Aorta (tissue), 5 donors: ENCODE measurements around the gene DNAJB12. TPM values are rescaled to one million over a fixed set of nuclear protein-coding genes. Genes with fewer than 3 reads are reported as not detected.
A peak's percentile ranks its signal among the peaks of the same experiment; 100 is the strongest.

ENCODE experiments used
- ATAC-seq: fragments of 200-7000 bp; cut with Tn5 transposase; one replicate; pipeline ENCODE4 v1.9.1; 2022; ENCODE audit warnings: moderate library complexity; ENCODE audit not compliant: low FRiP score
- DNase-seq, 2 donors: peaks; one replicate each; pipeline ENCODE4 v3.0.0-alpha.2; 2020
- H3K27ac ChIP-seq, 2 donors: one replicate each; pipeline ENCODE4 v1.5.1; 2013; ENCODE audit warnings: low read length in 2 of 2, mild to moderate bottlenecking in 2 of 2, moderate library complexity in 2 of 2, control low read depth in 1 of 2, inconsistent platforms in 1 of 2, low read depth in 1 of 2
- H3K27me3 ChIP-seq, 2 donors: one replicate each; pipeline ENCODE4 v1.6.1; 2013; ENCODE audit warnings: control low read depth in 1 of 2, low read length in 1 of 2, mild to moderate bottlenecking in 1 of 2, moderate library complexity in 1 of 2; ENCODE audit not compliant: insufficient read depth in 2 of 2, control insufficient read depth in 1 of 2
- H3K36me3 ChIP-seq, 2 donors: one replicate each; pipeline ENCODE4 v1.6.1; 2013; ENCODE audit warnings: control low read depth in 1 of 2, low read length in 1 of 2, mild to moderate bottlenecking in 1 of 2; ENCODE audit not compliant: insufficient read depth in 2 of 2, control insufficient read depth in 1 of 2
- H3K4me1 ChIP-seq, 2 donors: one replicate each; pipeline ENCODE4 v1.6.1; 2013; ENCODE audit warnings: low read length in 2 of 2, control low read depth in 1 of 2, mild to moderate bottlenecking in 1 of 2, moderate library complexity in 1 of 2; ENCODE audit not compliant: insufficient read depth in 2 of 2, control insufficient read depth in 1 of 2
- H3K4me3 ChIP-seq, 2 donors: one replicate each; pipeline ENCODE4 v1.5.1; 2013; ENCODE audit warnings: low read length in 2 of 2, control low read depth in 1 of 2, mild to moderate bottlenecking in 1 of 2
- H3K9me3 ChIP-seq: one replicate; pipeline ENCODE4 v1.6.1; 2013; ENCODE audit warnings: mild to moderate bottlenecking, low read length; ENCODE audit not compliant: control insufficient read depth
- WGBS, 2 donors: extraction: QIAGEN DNeasy Blood & Tissue Kit; methylation state at CpG; one replicate each; pipeline ENCODE4 v1.1.7; 2013; 5-methylcytosine and 5-hydroxymethylcytosine counted together
- intact Hi-C, 2 donors: fragments of 100-400 bp; cut with DNase I; formaldehyde crosslinking; loops; one replicate each; pipeline versions ENCODE4 v1.14.2 to v1.15.0; 2022
- polyA plus RNA-seq, 2 donors: library from polyadenylated mRNA; stranded (reverse); fragments of 200-250 nt; gene quantifications; one replicate each; pipeline ENCODE4 v1.2.3, GENCODE V29; 2013
- total RNA-seq, 2 donors: library from RNA; stranded (reverse); fragmentation: NEBNext Ultra II Directional; extraction: Animal tissue kit (Norgen Biotek cat#: 25700); gene quantifications; one replicate each; pipeline ENCODE4 v1.2.1, GENCODE V29; 2021
- donor health status: healthy with polysubstance abuse.
- donor health status: Bipolar disorder and iron deficiency.
- donor health status: DM: no; HTN: no; CAD: no.
- donor health status: DM: no; HTN: no; CAD: no.
- donor health status: DM: yes; HTN: yes; CAD: no.

The DNAJB12 gene
- total and polyA plus RNA-seq, 4 donors = 12.0 to 34.7 (median 31.7) TPM

GRCh38 chr10:72319416-72320254 is 35.1 kb downstream of the DNAJB12 start:
- ATAC-seq (peak; percentile 91), DNase-seq (peak; percentile 97)
- Histone ChIP-seq H3K9me3 (no peaks in the 10 kb centered on the region), H3K36me3 (no peaks in the 10 kb centered on the region), H3K4me3 (peak overlapping the region in 1 of 2 donors; percentile 38), H3K27me3 (no peaks in the 10 kb centered on the region), H3K27ac (no peak overlapping the region), H3K4me1 (peaks cover 0 to 4% of the 10 kb centered on the region in 2 donors)
- 2% methylated on average over 49 to 60 of the region's 60 CpGs for WGBS, 2 donors
- intact Hi-C loops = no loop called here

DNA sequence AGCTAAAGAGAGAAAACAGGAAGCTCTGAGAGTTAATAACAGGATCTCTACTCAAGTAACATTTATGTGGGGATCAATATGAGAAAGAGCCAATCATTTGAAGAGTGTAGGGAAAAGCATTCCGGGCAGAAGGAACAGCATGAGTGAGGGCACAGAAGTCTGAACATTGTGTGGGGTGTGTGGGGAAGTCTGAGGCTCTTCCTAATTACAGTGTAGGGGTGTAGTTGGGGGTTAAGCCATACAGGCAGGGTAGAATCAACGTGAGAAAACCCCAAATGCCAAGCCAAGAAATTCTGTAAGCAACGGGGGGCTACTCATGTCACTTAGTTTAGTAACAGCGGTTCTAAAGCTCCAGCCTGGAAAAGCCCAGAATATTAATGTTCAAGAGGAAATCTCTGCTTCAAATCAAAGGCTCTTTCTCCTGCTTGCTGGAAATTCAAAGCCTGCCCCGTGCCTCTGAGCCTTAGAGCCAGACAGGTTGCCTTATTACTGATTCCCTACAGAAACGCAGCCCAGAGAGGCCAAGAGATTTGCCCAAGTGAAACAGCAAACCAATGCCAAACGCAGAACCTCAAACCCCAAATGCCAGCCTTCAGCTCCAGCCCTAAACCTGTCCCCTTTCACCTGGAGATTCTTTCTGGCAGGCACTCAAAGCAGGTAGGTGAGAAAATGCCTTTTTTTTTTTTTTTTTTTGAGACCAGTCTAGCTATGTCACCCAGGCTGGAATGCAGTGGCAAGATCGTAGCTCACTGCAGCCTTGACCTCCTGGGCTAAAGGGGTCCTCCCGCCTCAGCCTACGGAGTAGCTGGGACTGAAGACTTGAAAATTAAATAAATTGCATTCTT is 36.1 kb downstream of the DNAJB12 start:
- H3K4me1 ChIP-seq = peaks cover 0 to 4% of the 10 kb centered on the region in 2 donors
- H3K9me3 ChIP-seq = no peaks in the 10 kb centered on the region
- intact Hi-C loops = no loop called here
- 84 to 88% methylated on average over 10 of the region's 10 CpGs for WGBS, 2 donors
- H3K27me3 ChIP-seq = no peaks in the 10 kb centered on the region
- H3K4me3 ChIP-seq = no peak overlapping the region
- H3K27ac ChIP-seq = no peak overlapping the region
- ATAC-seq = no peak
- H3K36me3 ChIP-seq = no peaks in the 10 kb centered on the region
- DNase-seq = no peak

DNA sequence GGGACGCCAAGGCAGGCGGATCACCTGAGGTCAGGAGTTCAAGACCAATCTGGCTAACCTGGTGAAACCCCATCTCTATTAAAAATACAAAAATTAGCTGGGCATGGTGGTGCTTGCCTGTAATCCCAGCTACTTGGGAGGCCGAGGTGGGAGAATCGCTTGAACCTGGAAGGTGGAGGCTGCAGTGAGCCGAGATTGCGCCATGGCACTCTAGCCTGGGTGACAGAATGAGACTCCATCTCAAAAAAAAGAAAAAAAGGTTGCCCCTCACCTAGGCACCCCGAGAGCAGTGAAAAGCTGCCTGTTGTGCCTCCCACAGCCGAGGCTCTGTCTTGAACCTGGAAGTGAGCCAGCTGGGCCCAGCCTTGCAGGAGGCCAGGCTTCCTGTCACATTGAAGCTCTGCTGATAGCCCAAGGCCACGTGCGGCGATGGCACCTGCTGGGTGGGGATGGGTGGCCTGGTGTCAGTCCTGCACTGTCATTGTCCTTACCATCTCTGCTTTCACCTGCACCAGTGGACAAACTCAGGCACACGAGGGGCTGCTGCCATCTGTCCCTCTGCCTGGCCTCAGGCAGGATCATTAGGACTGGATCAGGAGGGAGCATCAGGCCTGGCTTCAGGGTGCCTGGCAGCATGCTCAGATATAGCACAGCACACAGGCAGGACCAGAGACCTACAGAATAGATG is 37.8 kb downstream of the DNAJB12 start:
- no peak overlapping the region for H3K4me3 ChIP-seq
- peaks cover 0 to 4% of the 10 kb centered on the region in 2 donors for H3K4me1 ChIP-seq
- intact Hi-C loops = no loop called here
- peak in 1 of 2 donors; percentile 83 for DNase-seq
- H3K36me3 ChIP-seq = no peaks in the 10 kb centered on the region
- H3K27me3 ChIP-seq = no peaks in the 10 kb centered on the region
- WGBS, 2 donors = 83 to 88% methylated on average over 12 of the region's 12 CpGs
- no peak overlapping the region for H3K27ac ChIP-seq
- H3K9me3 ChIP-seq = no peaks in the 10 kb centered on the region
- no peak for ATAC-seq

GRCh38 chr10:72316386-72316700 is 38.4 kb downstream of the DNAJB12 start:
- 63 to 70% methylated on average over 3 of the region's 3 CpGs for WGBS, 2 donors
- Histone ChIP-seq H3K27ac (no peak overlapping the region), H3K4me1 (peaks cover 0 to 4% of the 10 kb centered on the region in 2 donors), H3K36me3 (no peaks in the 10 kb centered on the region), H3K9me3 (no peaks in the 10 kb centered on the region), H3K4me3 (no peak overlapping the region), H3K27me3 (no peaks in the 10 kb centered on the region)
- ATAC-seq = no peak
- no peak for DNase-seq
- intact Hi-C loops = no loop called here

DNA sequence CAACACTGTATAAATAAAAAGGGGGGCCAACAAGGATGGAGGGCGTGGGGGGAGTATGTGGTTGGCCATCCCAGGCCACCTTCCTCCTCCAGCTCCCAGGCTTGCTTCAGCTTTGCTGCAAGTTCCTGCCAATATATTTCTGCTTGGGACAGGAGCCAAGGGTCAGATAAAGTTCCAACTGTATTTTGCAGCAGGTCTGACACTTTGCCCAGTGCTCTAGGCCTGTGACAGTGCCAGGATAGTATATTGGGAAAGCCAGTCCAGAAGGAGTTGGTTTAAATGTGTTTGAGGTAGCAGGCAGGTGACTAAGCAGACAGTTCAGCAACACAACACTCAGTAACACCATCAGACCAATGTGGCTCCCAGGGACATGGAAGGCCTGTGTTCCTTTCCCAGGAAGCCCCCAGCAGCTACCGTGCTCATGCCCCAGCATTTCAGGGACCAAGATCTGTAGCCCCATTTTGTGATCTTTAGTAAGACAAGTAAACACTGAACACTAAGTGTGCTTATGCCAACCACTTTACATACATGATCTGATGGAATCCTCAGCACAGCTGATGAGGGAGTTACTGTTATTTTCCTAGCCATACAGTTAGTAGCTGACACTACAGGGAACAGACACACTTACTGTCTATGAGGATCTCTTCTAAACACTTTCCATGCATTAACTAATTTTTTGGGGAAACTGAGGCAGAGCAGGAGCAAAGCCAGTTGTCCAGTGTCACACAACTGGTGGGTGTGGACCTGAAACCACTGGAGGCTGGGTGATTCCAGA is 38.9 kb downstream of the DNAJB12 start:
- no peaks in the 10 kb centered on the region for H3K27me3 ChIP-seq
- intact Hi-C loops = no loop called here
- peak overlapping the region in 1 of 2 donors; percentile 19 for H3K27ac ChIP-seq
- WGBS, 2 donors = 8 to 9% methylated on average over 2 of the region's 2 CpGs
- H3K9me3 ChIP-seq = no peaks in the 10 kb centered on the region
- no peaks in the 10 kb centered on the region for H3K36me3 ChIP-seq
- ATAC-seq (peak; percentile 30), DNase-seq (peak in 1 of 2 donors; percentile 77)
- no peak overlapping the region for H3K4me3 ChIP-seq
- H3K4me1 ChIP-seq = peaks cover 0 to 4% of the 10 kb centered on the region in 2 donors

DNA sequence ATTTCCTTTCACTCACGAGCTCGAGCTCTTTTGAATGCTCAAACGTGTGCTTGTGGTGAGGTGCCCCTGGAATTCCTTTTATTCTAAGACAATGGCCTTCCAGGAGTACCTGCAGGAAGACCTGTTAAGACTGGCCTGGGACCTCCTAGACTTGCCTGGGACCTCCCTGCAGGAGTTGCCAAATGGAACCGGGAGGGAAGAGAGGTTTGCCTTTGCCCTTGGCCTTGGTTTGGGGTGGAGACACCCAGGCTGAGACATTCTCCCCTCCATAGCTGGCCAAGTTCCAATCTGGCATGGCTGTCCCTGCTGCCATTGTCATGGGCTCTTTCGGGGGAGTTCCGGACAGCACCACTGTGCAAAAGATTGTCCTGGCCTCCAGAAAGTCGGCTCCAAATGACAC is 39.7 kb downstream of the DNAJB12 start:
- ATAC-seq (no peak), DNase-seq (no peak)
- Histone ChIP-seq H3K9me3 (no peaks in the 10 kb centered on the region), H3K27ac (no peak overlapping the region), H3K4me3 (no peak overlapping the region), H3K27me3 (no peaks in the 10 kb centered on the region), H3K36me3 (no peaks in the 10 kb centered on the region), H3K4me1 (peaks cover 0 to 3% of the 10 kb centered on the region in 2 donors)
- 12 to 16% methylated on average over 7 of the region's 7 CpGs for WGBS, 2 donors
- intact Hi-C loops = no loop called here

- no peaks in the 10 kb centered on the region for H3K9me3 ChIP-seq
- no peak for ATAC-seq
- peaks cover 0 to 3% of the 10 kb centered on the region in 2 donors for H3K4me1 ChIP-seq
Observed at GRCh38 chr10:72314263-72314662, 40.5 kb downstream of the DNAJB12 start.

DNA sequence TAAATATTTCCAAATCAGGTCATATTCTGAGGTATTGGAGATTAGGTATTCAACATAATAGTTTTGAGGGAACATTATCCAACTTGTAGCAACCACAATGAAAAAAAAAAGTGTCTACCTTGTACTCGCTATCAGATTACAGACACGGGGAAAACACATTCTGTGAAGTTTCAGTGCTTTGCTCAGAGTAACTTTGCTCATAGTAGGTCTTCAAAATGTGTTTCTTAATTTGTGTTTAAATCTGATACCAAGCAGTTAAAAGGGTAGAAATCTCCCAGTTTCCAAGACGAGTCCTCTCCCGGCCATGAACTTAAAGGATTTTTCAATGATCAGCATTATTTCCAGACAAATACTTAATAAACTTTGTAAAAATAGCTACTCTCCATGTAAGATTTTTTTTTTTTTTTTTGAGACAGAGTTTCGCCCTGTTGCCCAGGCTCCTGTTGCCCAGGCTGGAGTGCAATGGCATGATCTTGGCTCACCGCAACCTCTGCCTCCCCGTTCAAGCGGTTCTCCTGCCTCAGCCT is 41.8 kb downstream of the DNAJB12 start:
- no peak overlapping the region for H3K4me3 ChIP-seq
- WGBS, 2 donors = 93% methylated on average over 8 of the region's 8 CpGs
- no peak for ATAC-seq
- no peak for DNase-seq
- no peaks in the 10 kb centered on the region for H3K9me3 ChIP-seq
- peaks cover 0 to 3% of the 10 kb centered on the region in 2 donors for H3K4me1 ChIP-seq
- no peaks in the 10 kb centered on the region for H3K36me3 ChIP-seq
- H3K27ac ChIP-seq = no peak overlapping the region
- intact Hi-C loops = no loop called here
- no peaks in the 10 kb centered on the region for H3K27me3 ChIP-seq

More at GRCh38 chr10:72314263-72314662, 40.5 kb downstream of the DNAJB12 start:
- no peak overlapping the region for H3K4me3 ChIP-seq
- no peaks in the 10 kb centered on the region for H3K27me3 ChIP-seq
- H3K36me3 ChIP-seq = no peaks in the 10 kb centered on the region
- intact Hi-C loops = no loop called here
- 96 to 97% methylated on average over 7 of the region's 7 CpGs for WGBS, 2 donors
- no peak overlapping the region for H3K27ac ChIP-seq
- DNase-seq = no peak
